GM08714 (cell line): ENCODE measurements around the gene GSTM2.
"Not testable (repeated sequence)": the region's sequence is repeated elsewhere in the genome, so short reads cannot be mapped to it uniquely, and the experiment has no call there.

Experiments
- H3K4me3 ChIP-seq: fragments of 200-500 bp; sonication (Bioruptor generic); 2 replicates; pipeline ENCODE4 v1.5.1; 2014; ENCODE audit warnings: mild to moderate bottlenecking, low read length, inconsistent platforms
- ZNF274 ChIP-seq: IDR thresholded peaks from 2 replicates; pipeline ENCODE4 v1.6.1; 2012; ENCODE audit warnings: mild to moderate bottlenecking, low read depth, low read length

GSTM2 gene

GRCh38 chr1:109671067-109671466, 3.2 kb downstream of the GSTM2 start:
- no peak overlapping the region for H3K4me3 ChIP-seq

GRCh38 chr1:109673861-109674260, 6.0 kb downstream of the GSTM2 start:
- not testable (repeated sequence) for H3K4me3 ChIP-seq

More at GRCh38 chr1:109671067-109671466, 3.2 kb downstream of the GSTM2 start:
- TF ChIP-seq ZNF274 = no peak

GRCh38 chr1:109676683-109677381, 9.0 kb downstream of the GSTM2 start:
- H3K4me3 ChIP-seq = not testable (repeated sequence)

GRCh38 chr1:109677459-109677858, 9.6 kb downstream of the GSTM2 start:
- no peak overlapping the region for H3K4me3 ChIP-seq
- no peak for TF ChIP-seq ZNF274

- H3K4me3 ChIP-seq = not testable (repeated sequence)
Measured at GRCh38 chr1:109678637-109679036, 10.8 kb downstream of the GSTM2 start.

GRCh38 chr1:109684777-109685176, 16.9 kb downstream of the GSTM2 start:
- H3K4me3 ChIP-seq = not testable (repeated sequence)

- not testable (repeated sequence) for H3K4me3 ChIP-seq
Measured at GRCh38 chr1:109685399-109685798, 17.5 kb downstream of the GSTM2 start.

- H3K4me3 ChIP-seq = not testable (repeated sequence)
Measured at GRCh38 chr1:109685890-109686289, 18.0 kb downstream of the GSTM2 start.

GRCh38 chr1:109687109-109687508, 19.3 kb downstream of the GSTM2 start:
- H3K4me3 ChIP-seq = not testable (repeated sequence)

GRCh38 chr1:109687641-109688499, 20.0 kb downstream of the GSTM2 start, which contains the start of gene GSTM1:
Gene GSTM1, plus strand, starts transcription at chr1:109687817. Its CDS starts 57 bp downstream, at chr1:109687874.
- no peak for TF ChIP-seq ZNF274
- H3K4me3 ChIP-seq = no peak within 1 kb of the TSS

- H3K4me3 ChIP-seq = no peak overlapping the region
- TF ChIP-seq ZNF274 = no peak
Measured at GRCh38 chr1:109689844-109690405, 22.1 kb downstream of the GSTM2 start.

- no peak for TF ChIP-seq ZNF274
- H3K4me3 ChIP-seq = no peak overlapping the region
Measured at GRCh38 chr1:109691759-109692158, 23.9 kb downstream of the GSTM2 start.

GRCh38 chr1:109694400-109694799, 26.5 kb downstream of the GSTM2 start:
- H3K4me3 ChIP-seq = not testable (repeated sequence)

- not testable (repeated sequence) for H3K4me3 ChIP-seq
Measured at GRCh38 chr1:109695138-109695537, 27.3 kb downstream of the GSTM2 start.

- TF ChIP-seq ZNF274 = no peak
- no peak overlapping the region for H3K4me3 ChIP-seq
Measured at GRCh38 chr1:109697066-109697465, 29.2 kb downstream of the GSTM2 start.

GRCh38 chr1:109697861-109698260, 30.0 kb downstream of the GSTM2 start:
- not testable (repeated sequence) for H3K4me3 ChIP-seq

GRCh38 chr1:109702940-109703339, 35.1 kb downstream of the GSTM2 start:
- H3K4me3 ChIP-seq = not testable (repeated sequence)
